GM19043 (cell line): ENCODE measurements around the gene GTF2IRD1.
"Not testable (repeated sequence)": the region's sequence is repeated elsewhere in the genome, so short reads cannot be mapped to it uniquely, and the experiment has no call there.

ENCODE experiments used
- ATAC-seq: cut with Tn5 transposase; IDR thresholded peaks from one replicate; pipeline ENCODE4 v1.9.1; 2021; ENCODE audit warnings: low read depth; ENCODE audit not compliant: unreplicated experiment

Gene GTF2IRD1

DNA sequence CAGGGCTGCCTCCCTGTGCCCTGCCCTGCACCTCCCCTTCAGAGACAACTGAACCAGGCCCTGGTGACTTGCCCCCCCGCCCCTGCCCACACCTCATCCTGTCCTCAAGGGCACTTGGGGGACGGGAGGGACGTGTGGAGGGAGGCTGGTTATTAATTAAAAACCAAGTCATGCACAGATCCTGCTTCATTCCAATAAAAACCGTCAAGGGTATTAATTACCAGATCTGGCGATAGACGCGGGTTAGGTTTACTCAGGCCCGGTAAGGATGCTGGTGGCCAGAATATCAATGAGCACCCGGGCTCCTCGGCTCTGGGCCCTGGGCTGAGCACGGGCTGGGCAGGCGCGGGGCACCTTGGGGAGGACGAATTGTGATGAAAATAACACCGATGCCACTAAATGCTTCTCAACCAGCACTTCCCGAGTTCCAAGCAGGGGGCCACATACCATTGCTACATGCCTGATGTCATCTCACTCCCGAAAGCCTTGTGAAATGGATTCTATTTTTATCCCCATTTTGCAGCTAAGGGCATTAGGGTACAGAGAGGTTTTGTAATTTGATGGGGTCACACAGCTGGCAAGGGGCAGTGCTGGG is 24.5 kb upstream of the GTF2IRD1 start:
- ATAC-seq: no peak

DNA sequence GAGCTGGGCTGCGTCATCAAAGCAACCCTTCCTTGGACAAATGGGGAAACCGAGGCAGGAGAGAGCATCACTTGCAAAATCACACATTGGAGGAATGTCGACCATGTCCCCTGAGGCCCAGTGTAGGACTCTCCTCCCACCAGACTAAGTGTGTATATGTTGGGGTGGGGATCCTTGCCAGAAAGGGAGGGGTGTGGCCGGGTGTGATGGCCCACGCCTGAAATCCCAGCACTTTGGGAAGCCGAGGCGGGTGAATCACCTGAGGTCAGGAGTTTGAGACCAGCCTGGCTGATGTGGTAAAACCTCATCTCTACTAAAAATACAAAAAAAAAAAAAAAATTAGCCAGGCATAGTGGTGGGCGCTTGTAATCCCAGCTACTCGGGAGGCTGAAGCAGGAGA is 23.3 kb upstream of the GTF2IRD1 start:
- ATAC-seq: not testable (repeated sequence)

DNA sequence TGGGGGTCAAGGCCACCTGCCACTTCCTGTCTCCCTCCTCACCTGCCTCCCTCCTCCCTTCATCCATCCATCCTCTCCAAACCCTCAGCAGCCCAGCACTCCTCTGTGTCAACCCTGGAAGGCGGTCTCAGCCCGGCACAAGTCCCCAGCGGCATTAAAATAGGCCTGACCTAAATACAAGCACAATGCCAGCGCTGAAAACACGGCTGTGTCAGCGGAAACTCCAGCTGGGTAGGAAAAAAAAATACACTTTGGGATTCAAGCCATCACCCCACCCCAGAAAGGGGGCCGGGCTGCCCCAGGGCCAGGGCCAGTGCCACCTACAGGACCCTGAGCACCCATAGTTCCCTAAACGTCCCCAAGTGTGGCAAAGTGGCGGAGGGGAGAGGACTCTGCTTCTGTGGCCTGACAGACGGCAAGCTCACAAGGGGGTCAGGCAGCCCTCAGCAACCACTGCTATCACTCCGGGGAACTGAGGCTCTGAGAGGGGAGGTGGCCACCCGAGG is 22.7 kb upstream of the GTF2IRD1 start:
- no peak for ATAC-seq

DNA sequence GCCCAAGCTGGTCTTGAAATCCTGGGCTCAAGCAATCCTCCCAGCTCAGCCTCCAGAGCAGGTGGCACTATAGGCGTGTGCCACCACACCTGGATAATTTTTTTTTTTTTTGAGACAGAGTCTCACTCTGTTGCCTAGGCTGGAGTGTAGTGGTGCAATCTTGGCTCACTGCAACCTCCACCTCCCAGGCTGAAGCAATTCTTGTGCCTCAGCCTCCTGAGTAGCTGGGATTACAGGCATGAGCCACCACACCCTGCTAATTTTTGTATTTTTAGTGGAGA is 16.5 kb upstream of the GTF2IRD1 start:
- ATAC-seq: not testable (repeated sequence)

DNA sequence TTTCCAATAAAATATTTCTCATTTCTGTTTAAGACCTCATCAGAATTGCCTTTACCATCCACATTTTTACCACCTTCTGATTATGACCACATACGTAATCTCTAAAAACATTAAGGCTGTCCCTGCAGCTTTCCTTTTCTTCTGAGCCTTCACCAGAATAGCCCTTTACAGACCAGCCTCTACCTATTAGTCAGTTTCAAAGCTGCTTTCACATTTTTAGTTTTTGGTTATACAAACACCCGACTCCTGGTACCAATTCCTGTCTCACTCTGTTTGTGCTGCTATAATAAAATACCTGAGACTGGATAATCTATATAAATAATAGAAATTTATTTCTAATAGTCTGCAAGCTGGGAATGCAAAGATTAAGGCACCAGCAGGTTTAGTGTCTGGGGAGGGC is 15.4 kb upstream of the GTF2IRD1 start:
- ATAC-seq: no peak

DNA sequence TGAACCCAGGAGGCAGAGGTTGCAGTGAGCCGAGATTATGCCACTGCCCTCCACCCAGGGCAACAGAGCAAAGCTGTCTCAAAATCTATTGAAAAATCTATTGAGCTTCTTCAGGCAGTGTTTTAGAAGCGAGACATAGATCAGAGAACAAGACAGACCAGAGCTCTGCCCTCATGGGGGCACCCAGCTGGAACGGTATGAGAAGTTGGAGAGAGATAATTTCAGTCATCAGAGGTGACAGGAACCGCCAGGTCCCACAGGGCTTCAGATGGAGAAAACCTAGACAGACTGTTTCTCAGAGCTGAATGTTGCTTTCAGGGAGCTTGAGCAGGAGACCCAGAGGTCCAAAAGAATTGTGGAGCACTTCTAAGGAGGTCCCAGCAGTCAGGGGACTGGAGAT is 14.2 kb upstream of the GTF2IRD1 start:
- ATAC-seq: no peak

DNA sequence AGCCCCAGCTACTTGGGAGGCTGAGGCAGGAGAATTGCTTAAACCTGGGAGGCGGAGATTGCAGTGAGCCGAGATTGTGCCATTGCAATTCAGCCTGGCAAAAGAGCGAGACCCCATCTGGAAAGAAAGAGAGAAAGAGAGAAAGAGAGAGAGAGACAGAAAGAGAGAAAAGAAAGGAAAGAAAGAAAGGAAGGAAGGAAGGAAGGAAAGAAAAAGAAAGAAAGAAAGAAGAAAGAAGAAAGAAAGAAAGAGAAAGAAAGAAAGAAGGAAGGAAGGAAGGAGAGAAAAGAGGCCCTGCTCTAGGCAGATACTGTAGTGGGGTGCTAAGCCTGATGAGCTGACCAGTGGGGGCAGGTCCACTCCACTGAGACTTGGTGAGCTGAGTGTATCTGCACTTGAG is 13.6 kb upstream of the GTF2IRD1 start:
- ATAC-seq: not testable (repeated sequence)

DNA sequence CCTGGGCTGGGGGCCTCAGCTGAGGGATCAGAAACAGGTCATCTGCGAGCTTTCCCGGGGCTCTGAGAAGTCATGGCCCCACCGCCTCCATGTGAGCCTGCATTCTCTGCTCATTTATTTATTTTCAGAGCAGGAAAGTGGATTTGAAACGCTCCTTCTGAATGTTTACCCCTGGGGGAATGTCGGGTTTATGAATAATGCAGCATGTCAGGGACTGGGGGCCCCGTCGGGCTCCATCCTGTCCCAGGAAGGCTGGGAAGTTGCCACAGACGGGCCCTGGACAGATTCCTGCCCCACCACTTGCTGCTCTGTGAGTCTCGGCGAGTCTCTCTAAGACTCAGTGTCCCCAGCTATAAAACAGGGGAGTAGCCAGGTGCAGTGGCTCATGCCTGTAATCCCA is 11.9 kb upstream of the GTF2IRD1 start:
- no peak for ATAC-seq

DNA sequence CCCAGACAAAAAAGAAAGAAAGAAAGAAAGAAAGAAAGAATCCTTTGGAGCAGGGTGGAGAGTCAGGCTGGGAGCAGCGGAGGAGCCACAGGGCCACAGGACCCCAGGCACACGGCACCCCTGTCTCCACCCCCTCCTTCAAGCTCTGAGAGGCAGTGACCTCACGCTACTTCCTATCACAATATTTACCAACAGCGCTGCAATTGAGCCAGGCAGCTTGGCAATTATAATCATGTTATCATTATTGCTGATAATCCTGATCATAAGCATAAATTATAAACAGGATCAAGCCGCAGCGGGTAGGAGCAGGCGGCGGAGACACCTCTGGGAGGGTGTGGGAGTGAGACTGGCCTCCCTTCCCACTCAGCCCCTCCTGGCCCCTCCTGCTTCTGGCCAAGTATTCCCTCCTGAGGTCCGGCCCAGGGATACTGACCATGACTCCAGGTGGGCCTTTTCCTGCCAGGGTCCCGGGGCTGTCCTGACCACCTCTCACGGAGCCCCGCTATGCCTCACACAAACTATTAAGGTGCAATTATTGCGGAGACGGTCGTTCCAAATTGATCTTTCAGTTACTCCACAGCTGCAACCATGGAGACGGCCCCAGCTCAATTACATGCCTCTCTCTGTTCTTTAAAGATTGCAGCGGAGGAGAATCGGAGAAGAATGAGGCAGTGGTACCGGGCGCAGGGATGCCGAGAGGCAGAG is 10.0 kb upstream of the GTF2IRD1 start:
- no peak for ATAC-seq

DNA sequence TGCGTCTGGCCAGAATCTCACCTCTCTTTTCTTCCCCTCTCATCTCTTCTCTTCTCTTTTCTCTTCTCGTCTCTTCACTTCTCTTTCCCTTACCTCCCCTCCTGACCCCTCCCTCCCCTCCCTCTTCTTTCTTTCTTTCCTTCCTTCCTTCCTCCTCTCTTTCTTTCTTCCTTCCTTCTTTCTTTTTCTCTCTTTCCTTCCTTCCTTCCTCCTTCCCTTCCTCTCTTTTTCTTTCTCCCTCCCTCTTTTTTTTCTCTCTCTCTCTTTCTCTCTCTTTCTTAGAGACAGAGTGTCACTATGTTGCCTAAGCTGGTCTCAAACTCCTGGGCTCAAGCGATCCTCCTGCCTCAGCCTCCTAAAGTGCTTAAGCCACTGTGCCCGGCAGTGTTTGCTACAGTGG is 4.6 kb upstream of the GTF2IRD1 start:
- no peak for ATAC-seq

DNA sequence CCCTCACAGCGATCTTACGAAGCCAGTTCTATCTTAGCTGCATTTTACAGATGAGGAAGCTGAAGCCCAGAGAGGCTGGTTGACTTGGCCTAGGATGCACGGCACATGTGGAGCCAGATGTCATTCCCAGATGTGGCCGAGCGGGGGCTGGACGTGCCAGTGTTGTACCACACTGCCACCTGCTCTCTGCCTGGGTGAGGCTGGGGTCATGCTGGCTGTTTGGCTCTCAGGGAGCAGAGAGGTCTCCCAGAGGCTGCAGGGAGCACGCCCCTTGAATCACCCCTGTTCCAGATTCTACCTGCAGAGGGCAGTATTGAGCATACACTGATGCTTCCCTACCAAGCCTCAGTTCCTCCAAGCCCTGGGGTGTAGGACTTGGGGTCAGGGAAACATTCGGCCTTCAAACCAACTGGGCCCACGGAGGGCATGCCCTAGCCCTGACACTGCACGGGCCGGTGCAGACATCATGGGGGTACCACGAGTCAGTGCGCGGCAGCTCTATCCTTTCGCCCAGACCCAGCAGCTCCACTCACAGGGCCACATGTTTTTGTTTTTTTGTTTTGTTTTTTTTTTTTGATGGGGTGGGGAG is 3.8 kb upstream of the GTF2IRD1 start:
- ATAC-seq: no peak

DNA sequence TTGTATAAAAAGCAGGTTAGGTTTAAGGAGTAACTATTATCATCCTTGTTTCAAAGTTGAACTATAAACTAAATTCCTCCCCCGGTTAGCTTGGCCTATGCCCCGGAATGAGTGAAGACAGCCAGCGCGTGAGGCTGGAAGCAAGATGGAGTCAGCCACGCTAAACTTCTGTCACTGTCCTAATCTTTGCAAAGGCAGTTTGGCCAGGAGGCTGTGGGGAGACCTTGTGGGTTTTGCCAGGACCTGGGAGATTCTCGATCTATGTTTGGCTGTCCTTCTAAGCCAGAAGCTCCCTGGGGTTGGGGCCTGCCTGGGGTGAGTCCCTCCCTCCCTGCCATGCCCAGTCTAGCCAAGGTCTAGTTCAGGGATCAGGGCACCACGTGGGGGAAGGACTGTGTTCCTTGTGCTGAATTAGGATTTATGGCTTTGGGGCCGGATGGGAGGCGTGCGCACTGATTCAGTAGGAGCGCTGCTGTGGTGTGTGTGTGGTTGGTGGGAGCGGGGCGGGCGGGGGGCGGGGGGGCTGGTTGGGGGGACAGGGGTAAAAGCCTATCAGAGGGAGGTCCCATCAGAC is 871 bp upstream of the GTF2IRD1 start:
- ATAC-seq: no peak

DNA sequence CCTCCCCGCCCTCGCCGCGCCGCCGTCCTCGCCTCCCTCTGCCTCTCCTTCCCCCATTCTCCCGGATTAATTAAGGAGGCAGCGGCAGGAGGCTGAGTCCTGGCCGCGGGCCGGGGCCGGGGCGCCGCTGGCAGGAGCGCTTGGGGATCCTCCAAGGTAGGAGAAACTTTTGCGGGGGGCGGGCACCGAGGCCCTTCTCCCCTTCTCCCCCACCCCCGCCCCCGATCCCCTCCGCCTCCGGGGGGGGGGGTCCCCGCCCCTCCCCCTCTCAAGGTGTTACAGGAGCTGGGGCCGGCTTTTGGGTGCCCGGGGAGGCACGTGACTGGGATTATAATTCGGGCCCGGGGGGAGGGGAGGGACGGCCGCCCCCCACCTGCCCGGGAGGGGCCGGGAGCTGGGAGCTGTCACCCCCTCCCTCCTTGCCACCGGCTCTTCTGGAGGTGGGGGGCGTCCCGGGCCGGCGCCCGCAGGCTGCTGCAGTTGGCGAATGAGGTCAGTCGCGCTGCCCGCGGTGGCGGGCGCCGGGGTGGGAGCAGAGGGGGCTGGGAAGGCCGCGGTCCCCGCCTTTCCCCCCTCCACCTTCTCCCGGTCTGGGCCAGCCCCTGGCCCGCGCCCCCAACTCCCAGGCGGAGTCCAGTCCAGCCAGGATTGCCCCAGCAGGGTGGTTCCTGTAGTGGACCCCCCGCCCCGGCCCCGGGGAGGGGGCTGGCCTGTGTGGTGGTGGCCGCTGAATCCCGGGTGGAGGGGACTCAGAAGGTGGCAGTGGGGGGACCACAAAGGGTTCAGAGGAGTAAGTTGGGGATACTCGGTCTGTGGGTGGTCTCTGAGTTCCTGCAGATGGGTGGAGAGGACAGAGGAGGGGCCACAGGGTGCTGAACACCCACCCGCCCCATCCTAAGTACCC is 567 bp downstream of the GTF2IRD1 start:
- ATAC-seq: no peak

DNA sequence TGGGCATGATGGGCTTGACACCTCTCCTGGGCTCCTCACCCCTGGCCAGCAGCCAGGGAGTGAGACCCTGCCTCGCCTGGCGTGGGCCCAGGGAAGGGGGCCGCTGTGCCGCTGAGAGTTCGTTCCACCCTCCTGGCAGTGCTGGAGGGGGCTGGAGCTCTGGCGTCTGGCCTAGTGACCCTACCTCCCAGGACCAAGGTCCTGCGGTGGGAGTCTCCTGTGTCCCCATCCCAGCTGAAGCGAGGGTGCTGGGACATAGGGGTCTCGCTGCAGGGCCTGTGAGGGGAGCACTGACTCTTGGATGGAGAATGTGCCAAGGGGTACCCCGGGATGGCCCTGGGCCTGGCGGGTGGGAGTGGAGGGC is 1.2 kb downstream of the GTF2IRD1 start:
- no peak for ATAC-seq

DNA sequence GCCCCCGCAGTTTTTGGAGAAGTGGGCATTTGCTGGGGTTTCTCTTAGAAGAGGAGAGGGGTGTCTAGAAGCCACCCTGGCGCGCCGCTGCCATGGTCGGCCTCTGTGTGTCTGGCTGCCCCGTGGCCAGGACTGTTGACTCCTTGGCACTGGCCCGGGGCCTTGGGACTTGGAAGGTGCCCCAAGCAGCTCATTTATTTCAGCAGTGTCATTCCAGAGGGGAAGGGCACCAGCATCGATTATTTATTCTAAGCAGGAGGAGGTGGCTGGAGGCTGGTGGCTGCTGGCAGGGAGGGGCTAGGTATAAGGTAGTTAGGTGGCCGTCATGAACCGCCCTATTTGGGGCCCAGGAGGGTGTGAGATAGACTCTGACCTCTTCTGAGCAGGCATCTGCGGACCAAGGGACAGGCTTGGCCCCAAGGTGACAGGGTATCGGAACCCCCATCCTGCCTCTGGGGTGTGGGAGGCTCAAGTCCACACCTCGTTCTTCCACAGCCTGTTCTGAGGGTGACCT is 1.6 kb downstream of the GTF2IRD1 start:
- ATAC-seq: no peak

DNA sequence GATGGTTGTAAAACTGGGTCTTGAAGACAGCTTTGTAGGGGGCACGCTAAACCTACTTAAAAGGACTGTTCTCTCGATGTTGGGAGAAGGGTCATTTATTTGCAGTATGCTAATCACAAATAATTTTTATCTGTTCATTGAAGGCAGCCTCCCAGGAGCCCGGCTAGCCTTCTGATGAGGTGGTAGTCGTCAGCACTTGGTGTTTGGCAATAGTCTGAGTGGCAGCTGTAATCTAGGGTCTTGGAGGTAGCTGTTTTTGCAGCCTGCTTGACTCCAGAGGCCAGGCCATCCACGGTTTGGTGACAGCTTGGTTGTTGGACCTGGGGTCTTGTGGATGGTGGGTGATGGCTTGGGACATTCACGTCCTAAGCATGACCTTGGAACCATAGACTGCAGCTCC is 2.2 kb downstream of the GTF2IRD1 start:
- ATAC-seq: no peak

DNA sequence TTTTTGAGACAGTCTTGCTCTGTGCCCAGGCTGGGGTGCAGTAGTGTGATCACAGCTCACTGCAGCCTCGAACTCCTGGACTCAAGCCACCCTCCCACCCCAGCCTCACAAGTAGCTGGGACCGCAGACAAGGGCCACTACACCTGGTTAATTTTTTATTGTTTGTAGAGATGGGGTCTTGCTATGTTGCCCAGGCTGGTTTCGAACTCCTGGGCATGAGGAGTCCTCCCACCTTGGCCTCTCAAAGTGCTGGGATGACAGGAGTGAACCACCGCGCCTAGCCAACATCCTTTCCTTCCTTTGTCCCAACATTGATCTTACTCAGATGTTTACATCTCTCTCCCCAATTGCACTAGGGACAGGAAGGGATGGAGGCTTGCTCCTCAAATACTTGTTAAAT is 3.3 kb downstream of the GTF2IRD1 start:
- ATAC-seq: no peak

DNA sequence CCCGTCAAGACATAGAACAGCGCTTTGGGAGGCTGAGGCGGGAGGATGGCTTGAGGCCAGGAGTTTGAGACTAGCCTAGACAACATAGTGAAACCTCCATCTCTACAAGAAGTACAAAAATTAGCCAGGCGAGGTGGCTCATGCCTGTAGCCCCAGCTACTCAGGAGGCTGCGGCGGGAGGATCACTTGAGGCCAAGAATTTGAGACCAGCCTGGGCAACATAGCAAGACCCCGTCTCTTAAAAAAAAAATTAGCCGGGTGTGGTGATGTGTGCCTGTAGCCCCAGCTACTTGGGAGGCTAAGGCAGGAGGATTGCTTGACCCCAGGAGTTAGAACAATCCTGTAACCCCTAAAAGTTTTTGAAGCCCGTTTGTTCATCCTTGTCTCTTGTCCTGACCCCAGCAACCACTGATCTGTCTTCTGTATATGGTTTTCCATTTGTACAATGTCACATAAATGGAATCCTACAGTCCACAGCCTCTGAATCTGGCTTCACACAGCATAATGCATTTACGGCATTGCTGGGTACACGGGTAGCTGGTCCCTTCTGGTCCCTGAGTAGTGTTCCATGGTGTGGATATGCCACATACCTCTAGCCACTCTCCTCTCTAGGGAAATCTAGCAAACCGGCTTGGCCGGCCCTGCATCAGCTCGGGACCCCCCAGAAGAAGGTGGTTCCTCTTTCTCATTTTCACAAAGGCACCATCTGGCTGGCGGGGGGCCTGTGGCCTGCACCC is 8.4 kb downstream of the GTF2IRD1 start:
- no peak for ATAC-seq

DNA sequence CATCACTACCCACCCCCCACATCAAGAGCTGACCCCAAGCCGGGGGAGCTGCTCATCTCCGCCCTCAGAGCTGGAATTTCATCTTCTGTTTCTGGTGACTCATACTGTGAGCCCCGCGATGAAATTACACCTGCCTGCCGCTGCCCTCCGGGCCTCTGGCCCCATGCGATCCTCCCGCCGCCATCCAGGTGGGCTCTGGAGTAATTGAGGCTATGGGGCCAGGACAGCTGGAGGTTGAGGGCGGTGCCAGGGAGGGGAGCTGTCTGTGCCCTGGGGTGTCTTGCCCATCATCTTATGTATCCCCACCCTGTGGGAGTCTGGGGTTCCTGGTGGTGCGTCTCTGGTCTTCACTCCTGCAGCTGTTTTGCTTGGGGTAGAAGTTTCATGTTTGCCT is 9.0 kb downstream of the GTF2IRD1 start:
- no peak for ATAC-seq
